HEK293 (cell line): ENCODE data around the gene NDUFS4.

Experiments used
- CTCF ChIA-PET: fragments of 350-600 bp; formaldehyde crosslinking; extraction: SDS; loops from one replicate; lab custom pipeline; 2021; ENCODE audit warnings: antibody characterized with exemption; lab: Yijun Ruan, JAX
- POLR2A ChIA-PET: fragments of 300-600 bp; formaldehyde crosslinking; extraction: SDS; loops from one replicate; lab custom pipeline; 2020; ENCODE audit warnings: antibody characterized with exemption, inconsistent platforms; lab: Yijun Ruan, JAX
- H3K27ac ChIP-seq: fragments of 200-500 bp; sonication (Bioruptor generic); 2 replicates; pipeline ENCODE4 v1.5.1; 2014; ENCODE audit warnings: low read depth, low read length, control low read depth, inconsistent platforms; ENCODE audit errors: extremely low read depth
- H3K36me3 ChIP-seq, 2 experiments: fragments of 200-500 bp in 1 of 2; sonication (Bioruptor generic) in 1 of 2; 1 replicate in 1 of 2; 2 replicates in 1 of 2; pipeline ENCODE4 v1.5.1; 2014 to 2017; ENCODE audit warnings: inconsistent platforms in 2 of 2, low read length in 2 of 2; ENCODE audit not compliant: control insufficient read depth in 2 of 2, insufficient read depth in 1 of 2
- H3K4me1 ChIP-seq: fragments of 200-500 bp; sonication (Bioruptor generic); 2 replicates; pipeline ENCODE4 v1.5.1; 2014; ENCODE audit warnings: mild to moderate bottlenecking, low read length, inconsistent platforms; ENCODE audit not compliant: control insufficient read depth, insufficient read depth
- H3K4me3 ChIP-seq: 2 replicates; pipeline ENCODE4 v1.5.1; 2011; ENCODE audit warnings: low read depth, mild to moderate bottlenecking, control low read depth, low read length, moderate library complexity
- H3K9me3 ChIP-seq: fragments of 200-500 bp; sonication (Bioruptor generic); 2 replicates; pipeline ENCODE4 v1.5.1; 2014; ENCODE audit warnings: low read depth, low read length, inconsistent platforms; ENCODE audit not compliant: control insufficient read depth, insufficient read depth
- MYNN ChIP-seq: fragments of 450-650 bp; formaldehyde crosslinking; IDR thresholded peaks from 2 replicates; pipeline ENCODE4 v1.5.1; 2016; ENCODE audit warnings: missing biosample characterization, missing genetic modification characterization, borderline replicate concordance
- OSR2 ChIP-seq: fragments of 450-650 bp; formaldehyde crosslinking; IDR thresholded peaks from 2 replicates; pipeline ENCODE4 v1.5.1; 2016; ENCODE audit warnings: missing biosample characterization, missing genetic modification characterization
- PRDM1 ChIP-seq: fragments of 450-650 bp; formaldehyde crosslinking; IDR thresholded peaks from 2 replicates; pipeline ENCODE4; 2016; ENCODE audit warnings: missing biosample characterization, missing genetic modification characterization
- REPIN1 ChIP-seq: fragments of 450-650 bp; formaldehyde crosslinking; IDR thresholded peaks from 2 replicates; pipeline ENCODE4 v1.5.1; 2017; ENCODE audit warnings: missing biosample characterization, missing genetic modification characterization, low read depth
- SETDB1 ChIP-seq: IDR thresholded peaks from one replicate; pipeline ENCODE4 v1.6.1; 2017; ENCODE audit warnings: mild to moderate bottlenecking, low read length, moderate library complexity, mixed read lengths; ENCODE audit not compliant: insufficient read length
- ZBTB10 ChIP-seq: fragments of 450-650 bp; formaldehyde crosslinking; IDR thresholded peaks from 2 replicates; pipeline ENCODE4 v1.5.1; 2016; ENCODE audit warnings: missing biosample characterization, missing genetic modification characterization
- ZNF140 ChIP-seq: fragments of 450-650 bp; formaldehyde crosslinking; IDR thresholded peaks from 2 replicates; pipeline ENCODE4 v1.5.1; 2016; ENCODE audit warnings: missing biosample characterization, missing genetic modification characterization
- ZNF146 ChIP-seq: fragments of 450-650 bp; formaldehyde crosslinking; IDR thresholded peaks from 2 replicates; pipeline ENCODE4 v1.5.1; 2016; ENCODE audit warnings: missing biosample characterization, missing genetic modification characterization
- ZNF155 ChIP-seq: fragments of 450-650 bp; formaldehyde crosslinking; IDR thresholded peaks from 2 replicates; pipeline ENCODE4 v1.5.1; 2016; ENCODE audit warnings: missing biosample characterization, missing genetic modification characterization
- ZNF529 ChIP-seq: fragments of 450-650 bp; formaldehyde crosslinking; IDR thresholded peaks from 2 replicates; pipeline ENCODE4 v1.5.1; 2017; ENCODE audit warnings: missing genetic modification characterization, missing biosample characterization; ENCODE audit not compliant: insufficient replicate concordance
- ZNF639 ChIP-seq: fragments of 450-650 bp; formaldehyde crosslinking; IDR thresholded peaks from 2 replicates; pipeline ENCODE4 v1.5.1; 2016; ENCODE audit warnings: missing biosample characterization, missing genetic modification characterization
- ZNF660 ChIP-seq: fragments of 450-650 bp; IDR thresholded peaks from 2 replicates; pipeline ENCODE4 v1.5.1; 2018; ENCODE audit warnings: missing biosample characterization, mild to moderate bottlenecking, missing genetic modification characterization
- TF ChIP-seq, protein P1 (sequence below): fragments of 450-650 bp; formaldehyde crosslinking; IDR thresholded peaks from 2 replicates; pipeline ENCODE4 v1.5.1; 2016; ENCODE audit warnings: missing biosample characterization, missing genetic modification characterization
- TF ChIP-seq, protein P2 (sequence below): fragments of 450-650 bp; formaldehyde crosslinking; optimal IDR thresholded peaks from 2 replicates; pipeline ENCODE3; 2016; ENCODE audit warnings: missing biosample characterization, mild to moderate bottlenecking, missing genetic modification characterization

The NDUFS4 gene

GRCh38 chr5:53558966-53559365 lies 1.5 kb upstream of the NDUFS4 start:
- H3K27ac ChIP-seq = no peak overlapping the region
- no peaks in the 10 kb centered on the region for H3K36me3 ChIP-seq
- H3K9me3 ChIP-seq = no peaks in the 10 kb centered on the region
- no peak overlapping the region for H3K4me3 ChIP-seq
- H3K4me1 ChIP-seq = peaks cover 2% of the 10 kb centered on the region; the same call in 1 of the 2 replicates
- POLR2A ChIA-PET = no interaction called here
- CTCF ChIA-PET = no interaction called here
- TF ChIP-seq ZNF660 (tag by site-specific recombination) = 0 out of 2 replicates have a peak, but pooled peaks have one; percentile 50
- peak; percentile 93 for TF ChIP-seq ZNF146 (tag by site-specific recombination)
- TF ChIP-seq, protein P1, sequence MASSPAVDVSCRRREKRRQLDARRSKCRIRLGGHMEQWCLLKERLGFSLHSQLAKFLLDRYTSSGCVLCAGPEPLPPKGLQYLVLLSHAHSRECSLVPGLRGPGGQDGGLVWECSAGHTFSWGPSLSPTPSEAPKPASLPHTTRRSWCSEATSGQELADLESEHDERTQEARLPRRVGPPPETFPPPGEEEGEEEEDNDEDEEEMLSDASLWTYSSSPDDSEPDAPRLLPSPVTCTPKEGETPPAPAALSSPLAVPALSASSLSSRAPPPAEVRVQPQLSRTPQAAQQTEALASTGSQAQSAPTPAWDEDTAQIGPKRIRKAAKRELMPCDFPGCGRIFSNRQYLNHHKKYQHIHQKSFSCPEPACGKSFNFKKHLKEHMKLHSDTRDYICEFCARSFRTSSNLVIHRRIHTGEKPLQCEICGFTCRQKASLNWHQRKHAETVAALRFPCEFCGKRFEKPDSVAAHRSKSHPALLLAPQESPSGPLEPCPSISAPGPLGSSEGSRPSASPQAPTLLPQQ (tag by site-specific recombination) = no peak
- no peak for TF ChIP-seq REPIN1 (tag by site-specific recombination)
- TF ChIP-seq SETDB1 = peak; percentile 48
- TF ChIP-seq ZNF140 (tag by site-specific recombination) = no peak

DNA sequence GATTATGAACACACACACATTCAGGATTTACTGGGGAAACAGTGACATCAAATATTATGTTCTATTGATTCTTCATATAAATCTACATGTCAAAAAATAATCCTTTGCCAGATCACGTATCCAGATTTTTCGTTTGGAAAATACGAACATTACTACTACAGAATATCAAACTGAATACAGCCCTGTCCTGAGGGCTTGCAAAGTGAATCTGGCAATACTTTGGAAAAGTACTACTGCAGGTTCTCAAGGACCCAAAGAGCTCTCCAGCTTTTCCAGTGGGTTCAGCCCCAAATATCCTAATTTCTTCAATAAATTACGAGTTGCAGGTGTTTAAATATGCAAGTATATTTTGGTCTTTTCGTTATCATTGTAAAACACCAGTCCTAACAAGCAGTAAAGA lies 411 bp upstream of the NDUFS4 start:
- no peaks in the 10 kb centered on the region for H3K9me3 ChIP-seq
- H3K27ac ChIP-seq = no peak overlapping the region
- ChIA-PET POLR2A (interaction anchor here (0.6 kb wide), 1 partner anchor 74 kb away, joined by 3 read pairs; no protein-coding TSS in a partner anchor), CTCF (interaction anchor here (0.8 to 1.2 kb wide), 2 partner anchors 18 to 669 kb away, joined by 3 read pairs; no protein-coding TSS in a partner anchor)
- peak overlapping the region; percentile 92 for H3K4me3 ChIP-seq
- no peaks in the 10 kb centered on the region for H3K36me3 ChIP-seq
- peaks cover 2% of the 10 kb centered on the region; the same call in 1 of the 2 replicates for H3K4me1 ChIP-seq
- TF ChIP-seq MYNN (no peak), ZNF639 (tag by site-specific recombination) (no peak), ZBTB10 (tag by site-specific recombination) (no peak), ZNF155 (tag by site-specific recombination) (no peak), ZNF529 (no peak)
- TF ChIP-seq, protein P2, sequence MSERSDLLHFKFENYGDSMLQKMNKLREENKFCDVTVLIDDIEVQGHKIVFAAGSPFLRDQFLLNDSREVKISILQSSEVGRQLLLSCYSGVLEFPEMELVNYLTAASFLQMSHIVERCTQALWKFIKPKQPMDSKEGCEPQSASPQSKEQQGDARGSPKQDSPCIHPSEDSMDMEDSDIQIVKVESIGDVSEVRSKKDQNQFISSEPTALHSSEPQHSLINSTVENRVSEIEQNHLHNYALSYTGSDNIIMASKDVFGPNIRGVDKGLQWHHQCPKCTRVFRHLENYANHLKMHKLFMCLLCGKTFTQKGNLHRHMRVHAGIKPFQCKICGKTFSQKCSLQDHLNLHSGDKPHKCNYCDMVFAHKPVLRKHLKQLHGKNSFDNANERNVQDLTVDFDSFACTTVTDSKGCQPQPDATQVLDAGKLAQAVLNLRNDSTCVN (tag by site-specific recombination) = no peak

DNA sequence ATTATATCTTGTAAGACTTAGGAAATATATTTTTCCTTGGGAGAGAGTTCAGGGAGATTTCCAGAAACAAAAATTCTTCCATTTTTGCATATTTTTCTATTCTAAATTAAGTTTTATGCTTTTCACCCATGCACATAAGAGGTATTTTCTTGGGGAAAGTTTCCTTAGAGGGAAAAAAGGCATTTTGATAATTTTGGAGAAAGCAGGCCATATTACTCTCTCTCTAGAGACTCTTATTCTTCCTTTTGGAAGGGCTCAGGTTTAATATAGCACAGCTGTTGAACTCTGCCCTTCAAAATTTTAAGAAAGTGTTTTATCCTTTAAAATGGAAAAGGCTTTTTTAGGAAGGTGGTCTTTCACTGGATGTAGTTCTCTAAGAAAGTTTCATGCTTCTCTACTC lies 8.0 kb downstream of the NDUFS4 start:
- Histone ChIP-seq H3K4me1 (peaks cover 5% of the 10 kb centered on the region; the same call in 1 of the 2 replicates), H3K9me3 (no peaks in the 10 kb centered on the region; the same call in 1 of the 2 replicates), H3K4me3 (no peak overlapping the region), H3K36me3 (no peaks in the 10 kb centered on the region), H3K27ac (no peak overlapping the region)
- TF ChIP-seq OSR2 (no peak), PRDM1 (peak; percentile 76)
- POLR2A ChIA-PET = no interaction called here
- CTCF ChIA-PET = no interaction called here
